GM23338 (cell line): Measurements from ENCODE around the gene STRN4.

ENCODE experiments used
- CREB1 ChIP-seq: fragments of 250-450 bp; sonication (Bioruptor Pico); IDR thresholded peaks from 2 replicates; pipeline ENCODE4 v1.5.0; 2020; ENCODE audit warnings: low read depth, mild to moderate bottlenecking, moderate library complexity
- EZH2 ChIP-seq: fragments of 200-600 bp; sonication (generic); IDR thresholded peaks from one replicate; pipeline ENCODE4 v1.8.0; 2017; ENCODE audit warnings: antibody characterized with exemption, mild to moderate bottlenecking, low read depth; ENCODE audit not compliant: unreplicated experiment
- EZH2phosphoT487 ChIP-seq: fragments of 200-600 bp; sonication (generic); IDR thresholded peaks from one replicate; pipeline ENCODE4 v1.8.1; 2018; ENCODE audit warnings: antibody characterized with exemption; ENCODE audit not compliant: unreplicated experiment
- JUNB ChIP-seq: IDR thresholded peaks from one replicate; pipeline ENCODE4 v1.6.1; 2016; ENCODE audit warnings: antibody characterized with exemption; ENCODE audit not compliant: unreplicated experiment
- NANOG ChIP-seq: IDR thresholded peaks from 2 replicates; pipeline ENCODE4 v1.6.1; 2016; ENCODE audit warnings: antibody characterized with exemption, borderline replicate concordance
- POLR2AphosphoS5 ChIP-seq: IDR thresholded peaks from 2 replicates; pipeline ENCODE4 v1.6.1; 2016; ENCODE audit warnings: antibody characterized with exemption, low read depth
- STAT1 ChIP-seq: IDR thresholded peaks from one replicate; pipeline ENCODE4 v1.6.1; 2016; ENCODE audit warnings: antibody characterized with exemption; ENCODE audit not compliant: unreplicated experiment
- ZNF331 ChIP-seq: fragments of 250-450 bp; sonication (Bioruptor Pico); IDR thresholded peaks from 2 replicates; pipeline ENCODE4 v1.5.0; 2020; ENCODE audit warnings: low read depth, mild to moderate bottlenecking, moderate library complexity
- TF ChIP-seq, protein P1 (sequence below), 2 experiments: fragments of 200-600 bp in 1 of 2; sonication (generic) in 1 of 2; conservative IDR thresholded peaks; 2 replicates each; pipeline versions ENCODE4 v1.5.1 to v1.6.1; 2016 to 2017; ENCODE audit warnings: antibody characterized with exemption in 2 of 2, low read depth in 2 of 2, mild to moderate bottlenecking in 2 of 2, moderate library complexity in 1 of 2
- TF ChIP-seq, protein P2 (sequence below): IDR thresholded peaks from one replicate; pipeline ENCODE4 v1.6.1; 2018; ENCODE audit warnings: antibody characterized with exemption; ENCODE audit not compliant: unreplicated experiment
- TF ChIP-seq, protein P3 (sequence below): IDR thresholded peaks from 2 replicates; pipeline ENCODE4 v1.6.1; 2016; ENCODE audit warnings: antibody characterized with exemption

DNA sequence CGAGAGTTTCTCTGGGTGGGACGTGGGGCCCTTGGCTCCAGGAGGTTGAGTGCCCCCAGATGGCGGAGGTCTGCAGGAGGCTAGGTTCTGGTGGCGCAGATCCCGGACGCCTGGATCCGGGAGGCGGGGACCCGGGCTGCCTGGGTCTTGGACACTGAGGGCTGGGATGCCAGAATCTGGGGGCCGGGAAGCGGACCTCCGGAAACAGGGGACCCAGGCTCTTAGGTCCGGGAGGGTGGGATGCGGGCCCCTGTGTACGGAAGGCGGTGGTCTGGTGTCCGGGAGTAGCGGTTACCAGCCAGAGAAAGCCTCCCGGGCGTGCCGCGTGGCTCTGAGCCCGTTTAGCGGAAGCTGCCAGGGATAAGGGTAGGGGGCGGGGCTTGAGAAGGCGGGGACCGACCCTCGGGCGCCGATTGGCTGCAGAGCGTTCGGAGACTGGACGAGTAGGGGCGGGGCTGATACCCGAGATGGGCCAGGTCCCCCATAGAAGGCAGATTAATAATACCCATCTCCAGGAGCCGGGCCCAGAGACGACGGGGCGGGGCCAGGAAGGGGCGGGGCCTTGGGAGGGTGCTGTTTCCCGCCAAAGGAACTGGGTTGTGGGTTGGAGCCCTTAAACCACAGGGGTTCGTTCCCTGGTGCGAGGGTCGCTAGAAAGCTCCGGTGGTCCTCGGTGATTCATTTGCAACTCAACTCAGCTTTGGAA is 42.2 kb upstream of the STRN4 start, which contains the start of gene SLC1A5:
- TF ChIP-seq, protein P1, sequence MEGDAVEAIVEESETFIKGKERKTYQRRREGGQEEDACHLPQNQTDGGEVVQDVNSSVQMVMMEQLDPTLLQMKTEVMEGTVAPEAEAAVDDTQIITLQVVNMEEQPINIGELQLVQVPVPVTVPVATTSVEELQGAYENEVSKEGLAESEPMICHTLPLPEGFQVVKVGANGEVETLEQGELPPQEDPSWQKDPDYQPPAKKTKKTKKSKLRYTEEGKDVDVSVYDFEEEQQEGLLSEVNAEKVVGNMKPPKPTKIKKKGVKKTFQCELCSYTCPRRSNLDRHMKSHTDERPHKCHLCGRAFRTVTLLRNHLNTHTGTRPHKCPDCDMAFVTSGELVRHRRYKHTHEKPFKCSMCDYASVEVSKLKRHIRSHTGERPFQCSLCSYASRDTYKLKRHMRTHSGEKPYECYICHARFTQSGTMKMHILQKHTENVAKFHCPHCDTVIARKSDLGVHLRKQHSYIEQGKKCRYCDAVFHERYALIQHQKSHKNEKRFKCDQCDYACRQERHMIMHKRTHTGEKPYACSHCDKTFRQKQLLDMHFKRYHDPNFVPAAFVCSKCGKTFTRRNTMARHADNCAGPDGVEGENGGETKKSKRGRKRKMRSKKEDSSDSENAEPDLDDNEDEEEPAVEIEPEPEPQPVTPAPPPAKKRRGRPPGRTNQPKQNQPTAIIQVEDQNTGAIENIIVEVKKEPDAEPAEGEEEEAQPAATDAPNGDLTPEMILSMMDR (conservative IDR thresholded peaks at IDR 0.05; ENCODE audit: low read depth in 2 of 2) = no peak
- peak; percentile 100 for TF ChIP-seq POLR2AphosphoS5
- TF ChIP-seq EZH2phosphoT487 = no peak
- no peak for TF ChIP-seq EZH2
- no peak for TF ChIP-seq ZNF331 (CRISPR knock-in tag)
- TF ChIP-seq NANOG = no peak
- no peak for TF ChIP-seq CREB1 (CRISPR knock-in tag)
- TF ChIP-seq, protein P2, sequence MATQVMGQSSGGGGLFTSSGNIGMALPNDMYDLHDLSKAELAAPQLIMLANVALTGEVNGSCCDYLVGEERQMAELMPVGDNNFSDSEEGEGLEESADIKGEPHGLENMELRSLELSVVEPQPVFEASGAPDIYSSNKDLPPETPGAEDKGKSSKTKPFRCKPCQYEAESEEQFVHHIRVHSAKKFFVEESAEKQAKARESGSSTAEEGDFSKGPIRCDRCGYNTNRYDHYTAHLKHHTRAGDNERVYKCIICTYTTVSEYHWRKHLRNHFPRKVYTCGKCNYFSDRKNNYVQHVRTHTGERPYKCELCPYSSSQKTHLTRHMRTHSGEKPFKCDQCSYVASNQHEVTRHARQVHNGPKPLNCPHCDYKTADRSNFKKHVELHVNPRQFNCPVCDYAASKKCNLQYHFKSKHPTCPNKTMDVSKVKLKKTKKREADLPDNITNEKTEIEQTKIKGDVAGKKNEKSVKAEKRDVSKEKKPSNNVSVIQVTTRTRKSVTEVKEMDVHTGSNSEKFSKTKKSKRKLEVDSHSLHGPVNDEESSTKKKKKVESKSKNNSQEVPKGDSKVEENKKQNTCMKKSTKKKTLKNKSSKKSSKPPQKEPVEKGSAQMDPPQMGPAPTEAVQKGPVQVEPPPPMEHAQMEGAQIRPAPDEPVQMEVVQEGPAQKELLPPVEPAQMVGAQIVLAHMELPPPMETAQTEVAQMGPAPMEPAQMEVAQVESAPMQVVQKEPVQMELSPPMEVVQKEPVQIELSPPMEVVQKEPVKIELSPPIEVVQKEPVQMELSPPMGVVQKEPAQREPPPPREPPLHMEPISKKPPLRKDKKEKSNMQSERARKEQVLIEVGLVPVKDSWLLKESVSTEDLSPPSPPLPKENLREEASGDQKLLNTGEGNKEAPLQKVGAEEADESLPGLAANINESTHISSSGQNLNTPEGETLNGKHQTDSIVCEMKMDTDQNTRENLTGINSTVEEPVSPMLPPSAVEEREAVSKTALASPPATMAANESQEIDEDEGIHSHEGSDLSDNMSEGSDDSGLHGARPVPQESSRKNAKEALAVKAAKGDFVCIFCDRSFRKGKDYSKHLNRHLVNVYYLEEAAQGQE = peak; percentile 21
- no peak for TF ChIP-seq JUNB
- TF ChIP-seq, protein P3, sequence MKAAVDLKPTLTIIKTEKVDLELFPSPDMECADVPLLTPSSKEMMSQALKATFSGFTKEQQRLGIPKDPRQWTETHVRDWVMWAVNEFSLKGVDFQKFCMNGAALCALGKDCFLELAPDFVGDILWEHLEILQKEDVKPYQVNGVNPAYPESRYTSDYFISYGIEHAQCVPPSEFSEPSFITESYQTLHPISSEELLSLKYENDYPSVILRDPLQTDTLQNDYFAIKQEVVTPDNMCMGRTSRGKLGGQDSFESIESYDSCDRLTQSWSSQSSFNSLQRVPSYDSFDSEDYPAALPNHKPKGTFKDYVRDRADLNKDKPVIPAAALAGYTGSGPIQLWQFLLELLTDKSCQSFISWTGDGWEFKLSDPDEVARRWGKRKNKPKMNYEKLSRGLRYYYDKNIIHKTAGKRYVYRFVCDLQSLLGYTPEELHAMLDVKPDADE = peak; percentile 61; the same call in 1 of the 2 replicates
- no peak for TF ChIP-seq STAT1
